ENCODE measurements around the gene MATK.

DNA sequence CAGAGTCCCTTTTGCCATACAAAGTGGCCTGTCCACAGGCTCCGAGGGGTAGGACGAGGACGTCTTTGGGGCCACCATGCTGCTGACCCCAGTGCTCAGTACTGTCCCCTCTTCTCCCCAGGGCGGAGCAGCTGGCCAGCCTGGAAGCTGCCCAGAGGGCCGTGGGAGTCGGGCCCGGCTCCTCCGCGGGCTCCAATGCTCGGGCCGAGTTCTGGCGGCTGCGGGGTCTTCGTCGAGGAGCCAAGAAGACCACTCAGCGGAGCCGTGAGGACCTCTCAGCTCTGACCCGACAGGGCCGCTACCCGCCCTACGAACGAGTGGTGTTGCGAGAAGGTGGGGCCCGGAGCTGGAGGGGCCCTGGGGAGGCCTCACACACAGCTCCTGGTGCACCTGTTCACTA lies 45.8 kb downstream of the MATK start:
- TF ChIP-seq POLR2AphosphoS5 (IDR thresholded peaks at IDR 0.05; ENCODE audit: low read depth, low read length) = no peak
- TF ChIP-seq, protein P1, sequence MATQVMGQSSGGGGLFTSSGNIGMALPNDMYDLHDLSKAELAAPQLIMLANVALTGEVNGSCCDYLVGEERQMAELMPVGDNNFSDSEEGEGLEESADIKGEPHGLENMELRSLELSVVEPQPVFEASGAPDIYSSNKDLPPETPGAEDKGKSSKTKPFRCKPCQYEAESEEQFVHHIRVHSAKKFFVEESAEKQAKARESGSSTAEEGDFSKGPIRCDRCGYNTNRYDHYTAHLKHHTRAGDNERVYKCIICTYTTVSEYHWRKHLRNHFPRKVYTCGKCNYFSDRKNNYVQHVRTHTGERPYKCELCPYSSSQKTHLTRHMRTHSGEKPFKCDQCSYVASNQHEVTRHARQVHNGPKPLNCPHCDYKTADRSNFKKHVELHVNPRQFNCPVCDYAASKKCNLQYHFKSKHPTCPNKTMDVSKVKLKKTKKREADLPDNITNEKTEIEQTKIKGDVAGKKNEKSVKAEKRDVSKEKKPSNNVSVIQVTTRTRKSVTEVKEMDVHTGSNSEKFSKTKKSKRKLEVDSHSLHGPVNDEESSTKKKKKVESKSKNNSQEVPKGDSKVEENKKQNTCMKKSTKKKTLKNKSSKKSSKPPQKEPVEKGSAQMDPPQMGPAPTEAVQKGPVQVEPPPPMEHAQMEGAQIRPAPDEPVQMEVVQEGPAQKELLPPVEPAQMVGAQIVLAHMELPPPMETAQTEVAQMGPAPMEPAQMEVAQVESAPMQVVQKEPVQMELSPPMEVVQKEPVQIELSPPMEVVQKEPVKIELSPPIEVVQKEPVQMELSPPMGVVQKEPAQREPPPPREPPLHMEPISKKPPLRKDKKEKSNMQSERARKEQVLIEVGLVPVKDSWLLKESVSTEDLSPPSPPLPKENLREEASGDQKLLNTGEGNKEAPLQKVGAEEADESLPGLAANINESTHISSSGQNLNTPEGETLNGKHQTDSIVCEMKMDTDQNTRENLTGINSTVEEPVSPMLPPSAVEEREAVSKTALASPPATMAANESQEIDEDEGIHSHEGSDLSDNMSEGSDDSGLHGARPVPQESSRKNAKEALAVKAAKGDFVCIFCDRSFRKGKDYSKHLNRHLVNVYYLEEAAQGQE (IDR thresholded peaks at IDR 0.05; ENCODE audit: insufficient read depth in 1 of 2, low read depth in 2 of 2, low read length in 2 of 2) = no peak
- TF ChIP-seq FOXP2 (optimal IDR thresholded peaks at IDR 0.05; ENCODE audit: borderline replicate concordance, extremely low read depth, extremely low read length, insufficient read depth) = no peak
- no peak for TF ChIP-seq TAF1 (IDR thresholded peaks at IDR 0.05; ENCODE audit: borderline replicate concordance, insufficient read depth, low read length)

Measured in PFSK-1 (cell line).